Hematopoietic multipotent progenitor cell treated with erythropoietin and hydrocortisone succinate and interleukin-3 and kit ligand, for 4 days (in vitro differentiated cells): ENCODE results near the gene CCDC127.

ENCODE experiments used
- DNase-seq: peaks from one replicate; pipeline ENCODE4 v3.0.0-alpha.2; 2015

CCDC127 gene

DNA sequence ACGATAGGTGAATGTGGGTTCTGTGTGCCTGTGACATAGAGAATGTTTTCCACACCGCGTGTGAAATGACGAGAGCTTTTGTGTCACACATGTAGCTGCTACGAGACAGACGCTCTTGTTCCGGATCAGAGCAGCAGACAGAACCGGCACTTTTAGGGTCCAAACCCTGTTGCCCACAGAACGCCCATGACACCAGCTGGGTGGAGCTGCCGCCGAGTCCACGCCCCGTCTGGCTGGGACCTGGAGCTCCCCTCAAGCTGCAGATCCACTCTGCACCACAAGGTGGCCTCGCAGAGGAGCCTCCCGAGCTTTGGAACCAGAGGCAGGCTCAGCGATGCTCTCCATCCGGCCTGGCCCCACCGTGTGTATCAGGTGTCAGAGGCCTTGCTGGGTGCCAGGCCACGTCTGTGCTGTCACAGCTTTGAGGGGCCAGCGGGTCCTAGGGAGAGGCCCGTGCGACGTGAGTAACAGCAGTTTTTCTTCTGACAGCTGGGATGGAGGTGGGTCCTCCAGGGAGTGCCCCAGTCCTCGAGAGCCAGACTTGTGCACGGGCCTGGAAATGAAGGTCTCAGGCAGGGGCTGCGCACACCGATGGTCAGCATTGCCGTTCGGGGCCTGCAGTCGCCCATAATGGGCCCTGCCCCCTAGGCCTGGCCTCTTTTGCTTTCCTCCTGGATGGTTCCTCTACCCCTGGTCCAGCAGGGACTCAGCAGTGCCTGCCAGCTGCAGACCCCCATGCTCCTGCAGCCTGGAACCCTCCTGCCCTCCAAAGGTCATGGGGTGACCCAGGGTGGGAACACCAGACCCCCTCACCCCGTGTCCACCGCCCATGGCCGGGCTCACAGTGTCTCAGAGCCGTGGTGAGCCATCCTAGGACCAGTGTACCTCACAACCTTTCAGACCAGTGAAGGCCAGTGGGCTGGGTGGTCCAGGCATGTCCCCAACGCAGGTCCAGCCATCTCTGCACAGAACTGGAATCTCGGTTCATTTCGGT is 29.2 kb downstream of the CCDC127 start:
- peak; percentile 92 for DNase-seq

DNA sequence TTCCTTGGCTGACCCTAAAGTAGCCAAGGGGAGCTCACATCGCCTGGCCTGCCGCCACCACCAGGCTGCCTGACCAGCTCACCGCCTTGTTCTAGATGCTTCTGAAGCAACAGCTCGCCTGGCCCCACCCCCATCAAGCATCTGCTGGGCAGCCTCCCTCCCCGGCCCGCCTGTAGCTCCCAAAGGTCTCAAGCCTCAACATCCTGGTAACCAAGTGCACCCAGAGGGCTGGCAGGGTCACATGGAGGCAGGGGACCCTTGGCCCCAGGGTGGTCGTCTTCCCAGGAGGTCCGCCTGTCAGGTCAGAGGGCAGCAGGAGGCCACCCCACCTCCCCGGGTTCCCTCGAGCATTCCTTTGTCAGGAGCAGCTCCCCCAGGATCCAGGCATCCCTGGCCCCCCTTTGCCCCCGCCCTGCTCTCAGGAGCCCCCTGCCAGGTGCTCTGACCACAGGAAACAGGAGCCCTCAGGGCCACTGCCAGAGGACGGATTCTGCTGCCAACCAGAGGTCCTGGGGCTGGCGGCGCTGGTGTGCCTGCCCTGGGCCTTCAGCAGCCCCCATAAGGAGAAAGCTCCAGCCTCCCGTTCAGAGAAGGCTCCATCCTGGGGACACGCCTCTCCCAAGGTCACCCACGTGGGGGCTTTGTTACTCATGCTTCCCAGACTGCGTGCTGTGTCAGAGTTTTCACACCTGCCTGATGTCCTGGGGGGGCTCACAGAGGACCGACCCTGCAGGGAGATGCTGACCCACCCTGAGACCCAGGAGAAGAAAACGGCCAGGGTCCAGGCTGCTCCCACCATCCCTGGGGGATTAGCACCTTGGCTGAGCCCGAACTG is 30.1 kb downstream of the CCDC127 start:
- DNase-seq: no peak

DNA sequence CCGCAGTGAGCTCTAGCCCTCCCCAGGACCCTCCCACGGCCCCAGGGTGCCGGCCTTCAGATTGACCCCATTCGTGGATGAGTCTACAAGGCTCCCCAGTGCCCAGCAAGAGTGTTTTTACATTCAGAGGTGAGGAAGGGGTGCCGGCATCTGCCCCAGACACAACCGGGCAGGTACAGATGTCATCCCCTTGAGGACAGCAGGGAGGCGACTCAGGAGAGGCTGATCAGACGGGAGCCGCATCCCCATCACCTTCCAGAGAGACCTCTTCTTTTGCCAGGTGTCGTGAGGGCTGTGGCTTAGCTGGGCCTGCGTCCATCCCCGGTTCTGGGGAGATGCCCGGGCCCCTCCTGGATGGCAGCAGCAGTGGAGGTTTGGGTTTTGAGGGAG is 30.9 kb downstream of the CCDC127 start:
- DNase-seq: no peak

DNA sequence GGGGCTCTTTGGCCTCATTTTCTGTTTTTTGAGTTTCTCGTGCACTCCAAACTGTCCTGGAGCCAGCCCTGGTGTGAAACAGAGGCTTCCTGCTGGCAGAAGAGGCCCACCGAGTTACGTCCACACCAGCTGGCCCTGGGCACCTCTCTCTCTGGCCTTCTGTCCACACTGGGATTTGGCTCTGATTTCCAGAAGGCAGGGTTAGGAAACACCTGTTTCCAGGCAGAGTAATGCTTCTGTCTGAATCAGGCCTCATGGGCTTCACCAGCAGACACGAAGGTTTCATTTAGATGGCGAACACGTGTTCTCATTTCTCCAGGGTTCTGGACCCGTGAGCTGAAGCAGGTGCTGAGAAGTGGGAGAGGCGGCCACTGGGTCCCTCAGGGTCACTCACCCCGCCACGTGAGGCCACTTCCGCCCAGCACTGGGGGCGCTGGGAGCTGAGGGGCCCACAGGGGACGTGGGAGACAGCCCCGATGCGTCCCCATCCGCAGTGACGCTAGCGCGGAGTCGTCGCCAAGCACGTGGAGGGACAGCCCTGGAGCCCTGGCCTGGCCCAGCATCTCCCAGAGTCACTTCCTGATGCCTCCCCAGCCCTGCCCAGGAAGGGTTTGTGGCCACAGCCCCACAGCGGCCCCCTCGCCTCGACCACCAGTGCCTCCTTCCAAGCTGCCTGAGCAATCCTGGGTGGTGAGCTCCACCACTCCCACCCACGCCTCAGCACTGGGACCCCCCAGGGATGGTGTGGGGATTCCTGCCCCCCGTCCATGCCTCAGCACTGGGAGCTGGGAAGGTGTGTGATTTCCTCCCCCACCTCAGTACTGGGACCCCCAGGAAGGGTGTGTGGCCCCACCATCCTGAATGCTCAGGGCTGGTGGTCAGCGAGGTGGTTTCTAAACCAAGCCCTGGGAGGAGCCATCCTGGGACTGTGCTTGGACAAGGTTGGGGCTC is 31.6 kb downstream of the CCDC127 start:
- no peak for DNase-seq

DNA sequence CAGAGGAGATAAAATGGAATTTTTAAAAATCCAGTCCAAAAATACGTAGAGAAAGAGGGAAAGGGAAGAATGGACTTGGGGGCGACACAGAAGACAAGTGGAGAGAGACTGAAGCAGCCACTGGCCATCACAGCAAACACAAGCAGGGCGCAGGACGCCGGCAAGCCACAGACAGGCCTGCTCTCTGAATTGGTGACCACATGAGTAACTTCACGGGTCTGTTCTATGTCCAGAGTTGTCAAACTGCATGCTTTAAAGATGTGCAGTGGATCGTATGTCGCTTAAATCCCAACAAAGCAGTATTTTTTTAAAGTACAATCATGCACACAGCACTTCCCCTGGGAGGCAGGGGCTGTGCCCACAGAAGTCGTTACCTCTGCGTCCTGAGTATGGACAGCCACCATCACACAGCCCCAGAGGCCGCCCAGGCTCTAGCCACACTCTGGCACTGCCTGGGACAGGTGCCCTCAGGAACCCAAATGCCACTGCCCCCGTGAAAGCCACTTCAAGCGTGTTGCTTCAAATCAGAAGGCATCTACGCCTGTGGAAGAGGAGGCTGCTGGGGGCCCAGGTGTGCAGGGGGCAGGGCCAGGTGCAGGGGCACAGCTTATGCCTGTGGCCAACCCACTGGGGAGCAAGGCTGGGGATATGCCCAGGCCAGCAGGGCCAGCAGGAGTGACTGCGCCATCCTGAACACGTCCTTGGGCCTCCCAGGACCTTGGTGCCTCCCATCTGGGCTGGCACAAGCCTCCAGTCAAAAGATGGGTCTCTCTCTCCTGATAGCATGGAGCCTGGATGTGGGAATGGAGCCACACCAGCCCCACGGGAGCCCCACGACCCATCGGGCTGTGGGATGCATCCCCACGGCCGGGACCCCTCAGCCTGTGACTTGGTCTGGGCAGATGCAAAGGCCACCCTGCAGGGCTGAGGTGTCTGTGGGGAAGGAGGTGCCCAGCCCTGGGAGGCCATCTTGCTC is 32.6 kb downstream of the CCDC127 start:
- no peak for DNase-seq

GRCh38 chr5:184471-184870 is 33.5 kb downstream of the CCDC127 start:
- no peak for DNase-seq

- DNase-seq: no peak
Observed at GRCh38 chr5:182126-182525, 35.8 kb downstream of the CCDC127 start.

- DNase-seq: no peak
Observed at GRCh38 chr5:181566-181965, 36.4 kb downstream of the CCDC127 start.

- DNase-seq: no peak
Observed at GRCh38 chr5:181160-181559, 36.8 kb downstream of the CCDC127 start.

DNA sequence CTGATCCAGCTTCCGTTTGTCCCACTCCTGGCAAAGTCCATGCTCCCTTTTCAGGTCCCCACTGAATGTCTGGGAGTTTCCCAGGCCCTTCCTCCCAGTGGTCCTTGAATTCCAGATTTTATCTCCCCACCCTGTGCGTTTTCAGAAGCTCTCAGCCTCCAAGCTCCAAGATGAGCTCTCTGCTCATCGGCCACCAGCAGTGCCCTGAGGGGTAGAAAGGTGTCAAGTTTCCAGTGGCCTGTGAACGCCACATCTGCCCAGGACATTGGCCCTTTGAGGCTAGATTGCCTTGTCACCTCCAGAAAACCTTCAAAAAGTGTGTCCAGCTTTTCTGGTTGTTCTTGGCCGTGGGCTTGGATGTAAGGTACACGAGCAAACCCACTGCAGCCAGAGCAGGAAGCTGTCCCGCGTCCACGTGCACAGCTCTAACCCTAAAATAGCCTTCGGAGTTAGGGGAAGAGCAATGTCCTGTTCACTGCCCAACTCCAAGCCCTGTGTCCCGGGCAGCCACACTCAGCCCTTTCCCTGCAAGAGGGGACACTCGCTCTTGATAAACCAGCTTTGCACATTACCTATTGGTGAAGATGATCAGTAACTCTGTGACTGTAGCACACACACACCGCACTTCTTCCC is 37.6 kb downstream of the CCDC127 start:
- DNase-seq: no peak

DNA sequence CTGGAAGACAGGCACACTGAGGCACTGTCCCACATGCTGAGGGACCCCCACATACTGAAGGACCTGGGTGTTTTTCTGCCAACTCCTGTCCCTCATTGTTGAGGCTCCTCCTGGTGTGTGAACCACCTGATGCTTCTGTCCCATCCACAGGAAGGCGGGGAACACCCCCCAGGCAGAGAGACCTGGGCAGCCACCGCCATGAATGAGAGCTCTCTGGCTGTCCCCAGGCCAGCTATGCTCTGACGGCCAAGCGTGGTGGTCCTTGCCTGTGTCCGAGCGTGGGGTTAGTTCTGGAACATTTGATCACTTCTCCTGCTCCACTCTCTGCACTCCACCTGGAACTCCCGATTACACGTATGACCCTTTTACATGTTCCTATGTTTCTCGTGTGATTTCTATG is 38.6 kb downstream of the CCDC127 start:
- DNase-seq: no peak

GRCh38 chr5:178110-178509 is 39.8 kb downstream of the CCDC127 start:
- DNase-seq: no peak

- DNase-seq: no peak
Observed at GRCh38 chr5:176296-176823, 41.6 kb downstream of the CCDC127 start.

DNA sequence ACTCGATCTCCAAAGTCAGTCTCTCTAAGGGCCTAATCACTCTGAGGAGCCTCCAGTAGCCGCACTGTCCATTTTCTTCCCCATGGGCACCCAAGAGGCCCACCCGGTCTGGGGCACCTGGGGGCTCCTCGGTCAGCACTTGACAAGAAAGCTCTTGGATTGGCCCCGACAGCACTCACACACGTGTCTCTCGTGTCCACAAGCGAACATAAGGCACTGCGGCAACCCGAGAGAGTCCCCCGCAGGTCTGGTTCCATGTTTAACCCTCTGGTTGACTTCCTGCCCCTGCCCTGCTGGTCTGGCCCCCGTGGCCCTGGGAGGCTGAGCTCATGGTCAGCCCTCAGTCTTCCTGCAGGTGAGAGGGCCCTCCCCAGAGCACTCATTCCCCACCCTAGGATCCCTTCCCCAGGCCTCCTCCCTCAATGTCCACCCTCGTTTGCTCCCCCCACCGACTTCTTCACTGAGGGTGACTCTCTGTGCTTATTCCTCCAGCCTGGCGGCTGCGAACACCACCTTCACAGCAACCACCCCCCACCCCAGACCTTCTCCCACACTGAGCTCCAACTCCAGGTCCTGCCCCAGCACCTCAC is 43.0 kb downstream of the CCDC127 start:
- no peak for DNase-seq

DNA sequence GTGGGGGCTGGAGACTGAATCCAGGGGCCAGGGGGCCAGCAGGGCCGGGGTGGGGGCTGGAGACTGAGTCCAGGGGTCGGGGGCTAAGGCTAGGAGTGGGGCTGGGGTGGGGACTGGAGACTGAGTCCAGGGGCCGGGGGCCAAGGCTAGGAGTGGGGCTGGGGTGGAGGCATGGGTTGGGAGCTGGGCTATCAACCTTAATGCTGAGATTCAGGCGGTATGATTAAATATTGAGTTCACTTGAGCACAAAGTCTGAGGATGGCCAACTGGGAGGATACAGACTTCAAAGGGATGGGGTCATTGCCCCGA is 43.7 kb downstream of the CCDC127 start:
- DNase-seq: no peak

GRCh38 chr5:173392-174290 is 44.3 kb downstream of the CCDC127 start:
- DNase-seq: no peak

DNA sequence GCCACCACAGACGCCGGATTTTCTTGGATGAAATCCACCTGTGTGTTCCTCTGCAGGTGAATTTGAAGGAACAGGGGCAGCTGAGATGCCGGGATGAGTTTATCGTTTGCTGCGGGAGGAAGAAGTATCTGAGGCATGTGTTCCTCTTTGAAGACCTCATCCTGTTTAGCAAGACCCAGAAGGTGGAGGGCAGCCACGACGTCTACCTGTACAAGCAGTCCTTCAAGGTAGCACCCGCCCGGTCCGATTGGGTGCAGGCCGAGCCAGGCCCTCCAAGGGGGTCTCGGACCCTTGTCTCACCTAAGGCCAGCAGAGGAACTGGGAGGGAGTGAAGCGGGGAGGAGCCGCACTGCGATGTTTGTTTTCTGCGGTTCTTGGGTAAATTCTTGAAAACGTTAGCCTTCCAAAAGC is 45.1 kb downstream of the CCDC127 start:
- DNase-seq: no peak

DNA sequence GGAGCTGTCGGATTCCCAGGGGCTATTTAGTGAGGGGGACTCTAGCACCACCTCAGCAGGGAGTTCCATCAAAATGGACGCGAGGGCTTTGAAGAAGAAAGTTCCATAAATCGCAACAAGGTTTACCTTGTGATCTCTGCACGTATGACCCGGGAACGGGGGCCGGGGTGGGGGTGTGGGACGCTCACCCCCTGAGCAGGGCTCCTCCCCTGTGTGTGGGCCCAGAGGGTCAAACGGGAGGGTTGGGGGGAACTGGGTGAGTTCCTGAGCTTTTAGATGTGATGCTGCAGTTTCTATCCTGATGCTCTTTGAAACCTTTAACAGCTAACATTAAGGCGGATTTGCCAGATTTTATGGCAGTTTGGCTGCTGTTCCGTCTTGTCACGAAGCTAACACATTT is 45.5 kb downstream of the CCDC127 start:
- no peak for DNase-seq

DNA sequence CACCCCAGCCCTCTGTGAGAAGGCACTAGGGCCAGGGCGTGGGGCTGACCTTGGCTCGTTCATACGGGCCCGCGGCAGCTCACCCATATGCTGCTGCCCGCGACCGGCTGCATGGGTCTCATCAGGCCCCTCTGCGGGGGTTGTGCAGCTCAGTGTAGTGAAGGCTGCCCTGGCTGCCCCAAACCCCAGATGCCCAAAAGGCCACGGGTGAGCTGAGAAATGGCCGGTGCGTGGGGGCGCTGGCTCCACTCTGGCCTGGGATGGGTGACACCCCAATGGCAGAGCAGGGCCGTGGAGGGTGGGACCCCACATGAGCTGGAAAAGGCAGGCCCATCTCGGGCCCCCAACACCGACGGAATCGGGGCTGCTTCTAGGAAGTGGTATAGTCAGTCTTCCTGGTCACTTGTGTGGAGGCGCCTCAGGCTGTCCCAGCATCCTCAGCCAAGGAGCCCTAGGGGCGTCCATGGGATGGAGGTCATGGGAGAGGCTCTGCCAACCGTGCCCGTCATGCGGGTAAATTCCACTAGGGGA is 46.1 kb downstream of the CCDC127 start:
- no peak for DNase-seq
